MG63 (cell line): ENCODE results near the gene DLGAP1. TPM values are rescaled to one million over a fixed set of nuclear protein-coding genes. Genes with fewer than 3 reads are reported as not detected.

ENCODE experiments used
- DNase-seq: peaks from one replicate; pipeline ENCODE4 v3.0.0-alpha.2; 2020
- H3K27me3 ChIP-seq: fragments of 250-450 bp; sonication (Bioruptor Pico); 2 replicates; pipeline ENCODE4 v1.5.1; 2020; ENCODE audit warnings: mild to moderate bottlenecking, moderate library complexity
- H3K36me3 ChIP-seq: fragments of 250-450 bp; sonication (Bioruptor Pico); 2 replicates; pipeline ENCODE4 v1.5.1; 2020; ENCODE audit warnings: mild to moderate bottlenecking, moderate library complexity
- H3K4me3 ChIP-seq: fragments of 250-450 bp; sonication (Bioruptor Pico); 2 replicates; pipeline ENCODE4 v1.5.1; 2020; ENCODE audit warnings: mild to moderate bottlenecking, moderate library complexity
- H3K9me3 ChIP-seq: fragments of 250-450 bp; sonication (Bioruptor Pico); 2 replicates; pipeline ENCODE4 v1.5.1; 2020; ENCODE audit warnings: mild to moderate bottlenecking, moderate library complexity
- total RNA-seq: library from RNA; depleted of rRNA; stranded (reverse); fragments of >200 nt; shearing (Covaris generic); gene quantifications from 2 replicates; pipeline ENCODE4 v1.2.3, GENCODE V29; 2014; ENCODE audit warnings: low replicate concordance

DLGAP1 gene
- total RNA-seq, 1 experiment from 2014 or later: 3.4 TPM

DNA sequence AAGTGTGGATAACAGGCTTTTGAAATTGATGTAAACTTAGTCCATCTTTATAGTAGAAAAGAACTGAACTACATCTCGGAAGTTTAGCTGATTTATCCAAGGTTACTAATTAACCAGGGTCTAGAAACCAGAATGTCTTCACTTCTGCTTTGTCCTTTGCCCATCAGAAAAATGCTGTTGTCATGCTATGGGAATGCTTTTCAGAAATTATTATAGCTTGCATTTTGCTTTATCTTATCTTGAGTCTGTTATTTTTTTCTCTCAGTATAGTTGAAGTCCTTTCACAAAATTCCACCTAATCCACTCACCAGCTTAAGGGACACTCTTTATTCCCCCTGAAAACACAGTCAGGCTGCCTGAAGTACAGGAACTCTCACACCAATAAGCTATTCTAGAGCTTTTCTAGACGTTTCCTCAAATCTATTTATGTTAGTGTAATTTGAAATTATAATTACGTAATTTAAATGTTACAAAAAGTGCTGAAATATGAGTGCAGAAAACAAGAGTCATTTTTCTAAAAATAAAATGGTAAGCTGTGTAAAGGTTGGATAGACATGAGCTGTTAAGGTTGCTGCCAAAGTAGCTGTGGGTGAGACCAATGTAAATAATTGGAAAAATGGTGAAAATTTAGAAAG lies 548.9 kb downstream of the DLGAP1 start:
- Histone ChIP-seq H3K27me3 (no peaks in the 10 kb centered on the region), H3K9me3 (peaks cover 2% of the 10 kb centered on the region; the same call in 1 of the 2 replicates), H3K4me3 (no peak overlapping the region), H3K36me3 (no peaks in the 10 kb centered on the region)
- DNase-seq: no peak

DNA sequence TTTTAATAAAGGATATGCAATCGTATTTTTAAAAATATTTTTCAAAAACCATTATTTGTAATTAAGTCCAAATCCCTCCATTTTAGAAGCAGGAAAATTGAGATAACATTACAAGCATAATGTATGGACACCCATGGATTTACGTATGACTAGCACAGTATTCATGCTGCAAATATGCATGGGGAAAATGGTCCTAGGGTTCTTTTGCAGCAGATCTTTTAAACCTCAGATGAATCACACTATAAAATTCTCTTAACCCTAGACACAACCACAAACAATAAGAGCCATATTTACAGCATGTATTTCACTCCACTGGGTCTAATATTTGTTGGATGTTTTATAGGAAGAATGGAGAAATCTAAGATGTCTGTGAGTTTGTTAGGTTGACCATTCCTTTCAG lies 551.8 kb downstream of the DLGAP1 start:
- peak; percentile 10 for DNase-seq
- Histone ChIP-seq H3K36me3 (no peaks in the 10 kb centered on the region), H3K4me3 (no peak overlapping the region), H3K9me3 (peaks cover 2% of the 10 kb centered on the region; the same call in 1 of the 2 replicates), H3K27me3 (no peaks in the 10 kb centered on the region)

DNA sequence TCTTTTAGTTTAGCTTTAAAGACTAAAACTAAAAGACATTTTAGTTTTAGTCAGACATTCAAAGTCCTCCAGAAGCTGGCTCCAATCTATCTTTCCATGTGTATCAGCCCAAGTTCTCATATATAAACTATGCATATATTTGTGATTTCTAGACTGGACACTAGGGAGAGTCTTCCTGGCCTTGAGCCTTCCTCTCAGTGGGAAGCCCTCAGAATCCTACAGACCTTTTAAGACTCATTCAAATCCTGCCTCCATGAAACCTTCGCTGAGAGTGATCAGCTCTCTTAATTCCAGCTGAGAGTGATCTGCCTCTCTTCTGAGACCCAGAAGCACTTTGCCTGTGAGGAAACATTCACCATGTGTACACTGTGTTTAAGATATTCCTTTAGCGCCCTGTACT lies 552.4 kb downstream of the DLGAP1 start:
- peak; percentile 61 for DNase-seq
- Histone ChIP-seq H3K4me3 (no peak overlapping the region), H3K9me3 (peaks cover 2% of the 10 kb centered on the region; the same call in 1 of the 2 replicates), H3K27me3 (no peaks in the 10 kb centered on the region), H3K36me3 (no peaks in the 10 kb centered on the region)

DNA sequence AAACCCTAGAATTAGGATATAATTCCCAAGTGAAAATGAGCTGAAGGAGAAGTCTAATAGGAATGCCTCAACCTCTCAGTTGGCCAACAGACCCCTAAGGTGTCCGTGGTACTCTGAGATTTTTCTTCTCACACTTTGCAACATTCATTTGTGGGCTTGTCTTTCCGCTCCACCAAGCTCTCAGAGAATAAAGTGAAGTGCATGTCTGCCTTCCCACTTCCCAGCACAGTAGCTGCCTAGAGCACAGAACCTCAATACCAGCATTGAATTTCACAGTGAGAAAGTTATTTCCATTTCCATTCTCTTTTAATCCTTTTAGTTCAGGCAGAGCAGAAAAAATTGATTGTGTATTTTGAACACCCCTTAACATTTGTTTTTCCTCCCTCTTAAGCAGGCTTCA lies 553.3 kb downstream of the DLGAP1 start:
- H3K9me3 ChIP-seq: peaks cover 2% of the 10 kb centered on the region; the same call in 1 of the 2 replicates
- DNase-seq: no peak
- H3K4me3 ChIP-seq: no peak overlapping the region

DNA sequence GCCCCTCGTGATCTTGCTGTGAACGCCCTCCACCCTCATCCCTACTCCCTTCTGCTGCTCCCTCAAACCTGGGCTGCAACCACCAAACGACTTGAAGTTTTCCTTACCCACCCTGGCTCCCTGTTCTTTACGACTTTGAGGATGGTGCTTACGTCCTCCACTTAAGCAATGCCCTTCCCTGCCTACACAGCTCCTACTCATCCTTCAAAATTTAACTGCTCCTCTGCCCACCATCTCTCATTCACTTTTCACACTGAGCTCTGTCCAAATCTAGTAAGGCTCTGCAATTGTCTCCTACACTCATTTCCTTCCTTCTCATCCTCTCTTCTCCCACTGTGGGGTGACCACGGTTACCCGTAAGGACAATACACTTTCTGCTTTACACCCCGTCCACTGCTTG lies 554.1 kb downstream of the DLGAP1 start:
- H3K9me3 ChIP-seq: peaks cover 2% of the 10 kb centered on the region; the same call in 1 of the 2 replicates
- DNase-seq: no peak
- no peak overlapping the region for H3K4me3 ChIP-seq
- H3K36me3 ChIP-seq: no peaks in the 10 kb centered on the region
- H3K27me3 ChIP-seq: no peaks in the 10 kb centered on the region

More for the DNA sequence above, 553.3 kb downstream of the DLGAP1 start:
- H3K27me3 ChIP-seq: no peaks in the 10 kb centered on the region
- H3K36me3 ChIP-seq: no peaks in the 10 kb centered on the region

DNA sequence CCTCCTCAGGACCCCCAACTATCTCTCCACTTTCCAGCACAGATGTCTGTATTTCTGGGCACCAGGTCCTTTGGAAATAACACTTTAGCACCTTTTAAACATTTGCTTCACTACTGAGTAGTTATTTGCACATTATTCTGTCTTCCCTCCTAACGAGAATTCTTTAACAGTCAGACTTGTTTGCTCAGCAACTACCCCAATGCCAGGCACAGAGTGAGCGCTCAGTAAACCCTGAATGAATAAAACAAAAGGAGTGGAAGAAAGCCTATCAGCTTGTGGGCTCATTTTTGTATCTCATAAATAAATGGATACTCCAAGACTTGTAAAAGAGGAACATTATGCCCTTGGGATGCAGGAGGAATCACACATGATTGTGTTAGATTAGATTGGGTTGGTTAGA lies 554.8 kb downstream of the DLGAP1 start:
- no peaks in the 10 kb centered on the region for H3K27me3 ChIP-seq
- H3K36me3 ChIP-seq: no peaks in the 10 kb centered on the region
- peaks cover 2% of the 10 kb centered on the region; the same call in 1 of the 2 replicates for H3K9me3 ChIP-seq
- H3K4me3 ChIP-seq: no peak overlapping the region
- DNase-seq: no peak

DNA sequence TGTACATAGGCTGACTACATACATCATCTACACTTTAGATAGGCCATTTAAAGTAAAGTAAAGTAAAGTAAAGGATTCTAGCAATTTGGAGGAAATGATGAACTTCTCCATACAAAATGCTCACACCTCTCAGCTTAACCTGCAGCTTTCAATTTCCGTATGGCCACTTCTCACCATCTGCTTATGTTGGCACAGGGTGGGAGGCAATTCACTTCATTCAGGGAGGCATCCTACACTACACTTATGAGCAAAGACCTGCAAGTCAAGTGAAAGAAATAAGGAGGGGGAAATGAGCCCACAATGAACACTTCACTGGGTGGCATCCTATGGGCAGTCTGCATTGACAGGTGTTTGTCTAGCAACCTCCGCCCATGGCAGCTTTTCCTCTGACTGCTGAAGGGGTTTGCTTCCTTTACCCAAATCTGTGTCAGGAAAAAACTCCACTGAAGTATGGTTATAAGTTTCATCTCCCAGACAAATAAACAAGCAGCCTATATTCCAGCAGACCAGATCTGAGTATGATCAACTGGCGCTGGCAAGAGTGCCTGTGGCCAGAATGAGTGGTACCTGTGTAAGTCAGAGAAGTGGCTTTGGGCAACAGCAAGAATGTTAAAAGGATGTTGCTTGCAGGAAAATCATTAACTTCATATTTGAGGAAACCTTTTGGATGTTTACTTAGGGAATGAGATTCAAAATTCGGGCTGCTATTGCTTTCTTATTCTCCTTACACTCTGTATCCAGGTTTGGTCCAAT lies 556.1 kb downstream of the DLGAP1 start:
- no peak overlapping the region for H3K4me3 ChIP-seq
- DNase-seq: no peak
- H3K27me3 ChIP-seq: no peaks in the 10 kb centered on the region
- no peaks in the 10 kb centered on the region for H3K36me3 ChIP-seq
- peaks cover 2% of the 10 kb centered on the region; the same call in 1 of the 2 replicates for H3K9me3 ChIP-seq

DNA sequence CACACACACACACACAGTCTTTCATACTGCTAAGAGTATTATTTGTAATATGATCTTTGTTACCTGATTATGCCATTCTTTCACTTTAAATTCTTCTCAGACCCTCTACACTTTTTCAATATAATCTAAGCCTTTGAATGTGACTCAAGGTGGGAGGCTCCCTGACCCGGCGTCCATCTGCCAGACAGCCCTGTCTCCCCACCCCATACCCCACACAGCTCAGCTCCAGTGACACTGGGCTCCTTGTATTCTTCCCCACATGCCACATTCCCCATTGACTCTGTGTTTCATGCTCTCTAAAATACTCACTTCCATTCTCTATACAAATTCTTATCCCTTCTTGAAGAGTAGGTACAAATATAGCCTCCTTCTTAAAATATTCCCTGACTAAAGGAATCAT lies 563.0 kb downstream of the DLGAP1 start:
- no peak for DNase-seq
- H3K27me3 ChIP-seq: no peaks in the 10 kb centered on the region
- no peaks in the 10 kb centered on the region for H3K9me3 ChIP-seq
- H3K36me3 ChIP-seq: no peaks in the 10 kb centered on the region
- no peak overlapping the region for H3K4me3 ChIP-seq

DNA sequence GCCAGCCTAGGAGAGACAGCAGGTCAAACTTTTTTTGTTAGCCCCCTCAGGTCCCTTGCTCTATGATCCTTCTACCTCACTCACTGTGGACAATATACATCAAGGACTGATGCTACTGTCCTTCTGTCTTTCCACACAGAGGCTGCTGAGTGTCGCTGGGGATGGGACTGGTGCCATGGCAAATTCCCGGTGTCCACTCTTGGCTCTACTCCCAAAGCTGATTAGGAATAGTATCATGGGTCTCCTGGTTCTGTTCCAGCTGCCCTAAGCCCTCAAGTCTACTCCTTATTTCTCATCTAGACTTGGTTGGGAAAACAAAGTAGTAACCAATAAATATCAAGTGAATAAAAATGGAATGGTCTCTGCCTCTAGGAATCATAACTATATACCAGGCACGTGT lies 563.9 kb downstream of the DLGAP1 start:
- DNase-seq: no peak
- no peaks in the 10 kb centered on the region for H3K27me3 ChIP-seq
- H3K36me3 ChIP-seq: no peaks in the 10 kb centered on the region
- no peak overlapping the region for H3K4me3 ChIP-seq
- H3K9me3 ChIP-seq: no peaks in the 10 kb centered on the region

DNA sequence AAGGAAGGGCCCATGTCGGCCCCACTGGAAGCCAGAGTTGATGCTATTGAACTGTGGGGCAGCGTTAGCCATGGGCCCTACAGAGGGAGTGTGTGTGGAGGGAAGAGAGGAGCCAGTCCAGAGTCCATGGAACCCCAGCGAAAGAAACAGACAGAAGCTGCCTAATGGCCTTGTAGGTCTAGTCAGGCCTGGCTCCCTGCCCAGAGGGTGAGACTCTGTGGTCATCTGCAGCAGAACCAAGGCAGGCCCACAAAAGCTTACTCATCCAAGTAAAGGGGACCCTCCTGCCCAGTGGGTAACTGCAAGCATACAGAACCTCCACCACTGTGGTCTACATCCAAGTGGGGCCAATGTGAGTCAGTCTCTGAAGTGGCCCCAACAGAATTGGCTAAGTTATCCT lies 565.3 kb downstream of the DLGAP1 start:
- H3K27me3 ChIP-seq: no peaks in the 10 kb centered on the region
- no peaks in the 10 kb centered on the region for H3K36me3 ChIP-seq
- DNase-seq: peak; percentile 71
- no peaks in the 10 kb centered on the region for H3K9me3 ChIP-seq
- no peak overlapping the region for H3K4me3 ChIP-seq

DNA sequence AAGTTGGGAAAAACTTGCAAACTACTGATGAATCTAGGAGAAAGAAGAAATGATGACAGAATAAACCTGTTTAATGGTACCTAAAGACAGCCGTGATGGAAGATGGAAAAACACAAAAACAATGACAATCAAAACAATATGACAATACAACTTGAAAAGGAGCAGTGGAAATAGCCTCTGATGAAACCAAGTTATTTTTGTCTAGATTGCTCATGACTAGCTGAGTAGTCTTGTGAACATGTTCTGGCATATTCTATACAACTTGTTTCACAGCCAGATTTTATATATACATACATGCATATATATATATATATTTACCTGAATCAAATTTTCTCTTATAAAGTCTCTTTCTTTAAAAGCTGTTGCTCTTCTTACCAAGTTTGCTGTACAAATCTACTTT lies 566.0 kb downstream of the DLGAP1 start:
- no peak for DNase-seq
- H3K27me3 ChIP-seq: no peaks in the 10 kb centered on the region
- no peaks in the 10 kb centered on the region for H3K36me3 ChIP-seq
- H3K9me3 ChIP-seq: no peaks in the 10 kb centered on the region
- no peak overlapping the region for H3K4me3 ChIP-seq

DNA sequence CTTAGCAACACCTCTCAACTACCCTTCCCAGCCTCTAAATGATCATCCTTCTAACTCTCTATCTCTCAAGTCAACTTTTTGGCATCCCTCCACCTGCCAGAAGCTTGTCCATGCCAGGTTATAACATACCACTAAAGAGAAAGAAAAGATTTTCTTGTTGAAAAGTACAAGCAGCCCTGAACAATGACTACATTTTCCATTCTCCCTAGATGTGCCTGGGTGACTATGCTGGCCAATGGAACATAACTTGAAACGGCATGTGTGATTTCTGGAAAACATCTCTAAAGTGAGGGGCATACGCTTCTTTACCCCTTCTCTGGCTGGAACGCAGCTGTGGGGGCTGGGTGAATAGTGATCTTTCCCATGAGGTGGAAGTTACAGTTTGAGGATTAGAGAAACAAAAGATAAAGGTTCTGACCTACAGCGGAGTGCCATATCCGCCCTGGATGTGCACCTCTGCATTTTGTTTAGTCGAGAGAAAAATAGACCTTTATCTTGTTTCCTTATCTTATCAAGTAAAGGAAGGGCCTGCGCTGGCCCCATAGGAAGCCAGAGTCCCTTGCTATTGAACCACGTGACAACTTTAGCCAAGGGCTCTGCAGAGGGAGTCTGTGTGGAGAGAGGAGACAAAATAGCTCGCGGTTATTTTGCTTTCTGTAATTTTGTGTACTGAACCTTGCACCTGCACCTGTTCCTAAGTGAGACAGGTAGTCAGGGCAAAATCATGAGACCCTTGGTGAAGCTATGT lies 568.4 kb downstream of the DLGAP1 start:
- Histone ChIP-seq H3K27me3 (no peaks in the 10 kb centered on the region), H3K36me3 (no peaks in the 10 kb centered on the region), H3K9me3 (no peaks in the 10 kb centered on the region), H3K4me3 (no peak overlapping the region)
- DNase-seq: no peak

DNA sequence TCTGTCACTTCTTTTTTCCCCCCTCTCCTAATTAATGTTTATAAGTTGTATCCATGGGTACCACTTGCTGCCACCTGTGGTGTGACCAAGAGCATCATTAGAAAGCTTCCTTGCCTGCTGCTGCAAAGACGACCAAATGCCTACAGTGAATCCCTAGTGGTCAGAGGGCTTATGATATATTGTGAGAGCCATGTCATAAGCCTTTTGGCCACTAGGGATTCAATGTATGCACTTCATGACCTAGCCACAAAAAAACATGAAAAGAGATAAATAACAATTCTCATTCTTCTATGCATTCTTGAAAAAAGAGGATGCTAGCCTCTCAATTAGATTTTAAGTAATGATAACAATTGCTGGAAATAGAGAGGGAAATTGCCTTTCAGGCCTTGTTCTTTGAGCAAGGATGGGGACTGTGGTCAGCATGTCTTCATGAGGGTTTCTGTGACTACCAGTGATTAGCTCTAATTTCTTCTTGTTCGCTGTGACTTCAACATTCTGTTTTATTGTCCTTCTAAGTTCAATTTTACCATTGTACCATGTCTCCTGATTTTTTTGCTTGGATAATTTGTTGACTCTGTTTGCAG lies 569.8 kb downstream of the DLGAP1 start:
- H3K9me3 ChIP-seq: no peaks in the 10 kb centered on the region
- no peak overlapping the region for H3K4me3 ChIP-seq
- H3K36me3 ChIP-seq: no peaks in the 10 kb centered on the region
- H3K27me3 ChIP-seq: no peaks in the 10 kb centered on the region
- no peak for DNase-seq

DNA sequence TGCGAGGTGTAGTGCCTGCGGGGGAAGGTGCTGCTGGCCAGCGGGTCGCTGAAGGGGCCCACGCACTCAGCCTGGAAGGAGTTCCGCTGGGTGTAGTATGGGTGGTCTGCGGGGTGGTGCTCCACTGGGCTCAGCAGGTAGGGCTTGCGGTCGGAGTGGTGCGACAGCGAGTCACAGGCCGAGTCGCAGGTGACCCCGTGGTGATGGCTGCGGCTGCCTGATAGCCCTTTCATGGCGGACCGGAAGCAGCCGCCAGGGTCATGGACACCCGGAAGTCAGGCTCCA lies 575.3 kb downstream of the DLGAP1 start:
- no peaks in the 10 kb centered on the region for H3K27me3 ChIP-seq
- no peak overlapping the region for H3K4me3 ChIP-seq
- DNase-seq: no peak
- H3K9me3 ChIP-seq: no peaks in the 10 kb centered on the region
- H3K36me3 ChIP-seq: no peaks in the 10 kb centered on the region

DNA sequence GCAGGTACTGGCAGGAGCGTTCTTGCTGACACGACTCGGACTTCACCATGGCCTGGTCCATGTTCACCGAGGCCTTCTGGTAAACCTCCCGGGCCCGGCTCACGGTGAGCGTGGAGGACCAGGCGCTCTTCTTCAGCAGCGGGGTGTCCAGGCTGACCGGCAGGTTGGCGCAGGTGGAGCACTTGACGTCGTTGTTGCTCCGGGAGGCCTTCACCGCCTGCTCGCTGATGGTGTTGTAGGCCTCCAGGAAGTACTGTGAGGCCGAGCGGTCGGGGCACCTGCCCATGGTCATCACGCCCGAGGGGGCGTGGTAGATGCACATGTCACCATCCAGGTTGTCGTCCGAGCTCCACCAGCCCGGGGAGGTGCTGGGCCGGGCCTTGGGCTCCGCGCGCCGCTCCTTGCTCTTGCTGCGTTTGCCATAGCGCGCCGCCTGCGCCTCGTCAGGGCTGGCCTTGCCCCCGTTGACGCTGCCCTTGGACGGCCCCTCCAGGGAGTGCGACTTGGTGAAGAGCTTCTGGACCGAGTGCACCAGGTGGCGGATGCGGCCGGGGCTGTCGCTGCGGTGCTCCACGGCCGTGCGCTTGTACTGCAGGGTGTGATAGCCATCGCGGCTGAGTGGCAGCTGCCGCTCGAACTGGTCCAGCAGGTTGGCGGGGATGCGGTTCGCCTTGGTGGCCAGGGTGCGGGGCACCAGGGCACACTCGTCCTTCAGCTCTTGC lies 575.8 kb downstream of the DLGAP1 start:
- H3K4me3 ChIP-seq: no peak overlapping the region
- H3K9me3 ChIP-seq: no peaks in the 10 kb centered on the region
- H3K36me3 ChIP-seq: no peaks in the 10 kb centered on the region
- H3K27me3 ChIP-seq: no peaks in the 10 kb centered on the region
- DNase-seq: no peak

DNA sequence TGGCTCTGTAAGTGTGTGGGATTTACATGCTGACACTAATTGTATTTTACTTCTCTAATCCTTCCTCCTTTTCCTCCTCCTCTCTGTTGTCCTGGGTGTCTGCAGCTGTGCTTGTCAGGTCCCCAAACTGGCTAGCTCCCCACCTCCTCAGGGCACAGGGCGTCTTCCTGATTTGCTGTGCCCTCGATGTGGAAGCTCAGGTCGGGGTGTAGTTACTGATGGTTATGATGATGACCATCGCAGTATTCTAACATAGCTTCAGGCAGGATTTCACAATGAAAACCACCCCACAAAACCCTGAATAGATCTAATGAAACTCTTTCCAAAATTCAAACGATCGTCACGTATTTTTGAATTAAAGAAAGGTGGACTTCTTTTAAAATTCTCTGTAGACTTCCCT lies 576.7 kb downstream of the DLGAP1 start:
- no peaks in the 10 kb centered on the region for H3K27me3 ChIP-seq
- DNase-seq: no peak
- H3K4me3 ChIP-seq: no peak overlapping the region
- H3K9me3 ChIP-seq: no peaks in the 10 kb centered on the region
- no peaks in the 10 kb centered on the region for H3K36me3 ChIP-seq

DNA sequence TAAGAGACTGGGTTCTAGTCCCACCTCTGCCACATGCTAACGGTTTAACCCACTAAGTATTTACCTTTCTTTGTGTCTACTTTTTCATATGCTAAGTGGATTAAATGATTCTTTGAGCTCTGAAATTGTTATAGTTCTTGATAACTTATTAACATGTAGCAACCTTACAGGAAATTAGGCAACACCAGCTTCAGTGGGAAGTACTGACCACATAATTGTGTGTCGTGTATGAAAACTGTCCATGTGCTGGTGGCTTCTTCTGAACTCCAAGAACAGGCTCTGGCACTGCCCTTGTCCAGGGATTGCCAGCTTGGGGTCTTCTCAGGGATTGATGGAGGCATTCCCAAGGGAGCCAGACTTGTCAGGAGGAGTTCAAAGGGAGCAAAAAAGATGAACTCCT lies 577.4 kb downstream of the DLGAP1 start:
- no peak for DNase-seq
- Histone ChIP-seq H3K36me3 (no peaks in the 10 kb centered on the region), H3K9me3 (no peaks in the 10 kb centered on the region), H3K27me3 (no peaks in the 10 kb centered on the region), H3K4me3 (no peak overlapping the region)
